NCI-H526 (cell line): Measurements from ENCODE around the gene ANXA6.

Experiments
- DNase-seq, 2 experiments: peaks; one replicate each; lab custom pipeline; 2025; lab: John Stamatoyannopoulos, UW

ANXA6 gene

GRCh38 chr5:151101746-151102145 is 55.8 kb downstream of the ANXA6 start:
- DNase-seq = no peak

DNA sequence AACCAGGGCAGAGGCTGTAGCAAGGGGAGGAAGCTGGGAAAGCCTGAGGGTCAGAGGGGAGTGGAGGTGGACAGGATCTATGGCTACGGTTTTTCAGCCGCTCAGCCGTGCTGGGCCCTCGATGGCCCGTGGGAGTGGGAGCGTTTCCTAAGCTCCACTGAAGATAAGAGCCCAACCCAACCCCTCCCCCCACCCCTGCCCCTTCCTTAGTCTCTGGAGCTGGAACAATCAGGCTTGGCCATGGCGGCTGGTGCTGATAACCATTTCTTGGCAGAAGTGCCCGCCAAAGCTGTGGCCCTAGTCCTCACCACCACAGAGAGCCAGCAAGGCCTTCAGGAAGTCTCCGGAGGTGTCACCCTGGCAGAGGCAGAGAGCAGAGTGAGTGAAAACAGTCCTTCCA is 56.4 kb downstream of the ANXA6 start:
- no peak for DNase-seq

- DNase-seq = no peak
Observed at GRCh38 chr5:151100681-151101080, 56.9 kb downstream of the ANXA6 start.

DNA sequence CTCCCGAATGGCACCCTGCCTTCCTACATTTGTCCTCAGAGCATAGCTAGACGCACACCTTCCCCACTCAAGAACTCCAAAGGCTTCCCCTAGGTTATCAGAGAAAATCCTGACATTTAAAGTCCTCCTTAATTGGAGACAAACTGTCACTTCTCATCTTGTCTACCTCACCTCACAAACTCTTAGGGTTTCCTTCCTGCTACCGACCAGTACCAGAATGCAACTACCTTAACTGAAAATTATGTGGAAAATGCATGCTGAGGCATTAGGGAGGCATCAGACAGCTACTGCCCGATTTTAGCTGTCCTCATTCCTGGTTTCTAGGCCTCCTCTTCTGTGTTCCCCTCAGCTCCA is 58.8 kb downstream of the ANXA6 start:
- DNase-seq = no peak

- DNase-seq = no peak
Observed at GRCh38 chr5:151097820-151098767, 59.5 kb downstream of the ANXA6 start.

- DNase-seq = no peak
Observed at GRCh38 chr5:151097061-151097460, 60.5 kb downstream of the ANXA6 start.

GRCh38 chr5:151096001-151096373 is 61.6 kb downstream of the ANXA6 start:
- no peak for DNase-seq

DNA sequence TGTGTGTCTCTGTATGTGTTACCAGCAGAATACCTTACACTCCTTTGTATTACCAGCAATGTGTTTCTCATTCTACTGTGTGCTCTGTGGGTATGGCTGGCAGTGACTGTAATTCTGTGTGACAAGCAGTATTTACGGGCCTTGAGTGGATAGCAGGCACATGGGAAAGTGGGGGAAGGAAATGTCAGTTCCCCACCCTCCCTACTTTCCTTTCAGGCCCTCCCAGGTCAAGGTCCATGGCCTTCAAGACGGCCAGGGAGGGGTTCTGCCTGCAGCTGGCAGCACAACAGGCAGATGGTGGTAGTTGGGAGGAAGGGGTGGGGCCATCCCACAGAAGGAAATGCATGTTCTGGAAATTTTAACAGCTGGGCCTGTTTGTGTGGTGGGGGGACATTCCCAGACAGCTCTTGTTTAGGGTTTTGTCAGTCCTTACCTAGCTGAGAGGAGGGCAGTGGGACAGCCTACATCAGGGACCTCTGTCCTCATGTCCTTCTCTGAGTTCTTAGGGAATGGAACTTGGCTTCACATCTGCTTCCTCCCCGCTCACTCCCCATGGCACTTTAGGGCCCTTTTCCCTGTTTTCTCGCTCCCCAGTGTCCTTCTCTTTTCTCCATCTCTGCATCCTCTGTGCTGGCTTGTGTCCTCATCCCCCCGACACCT is 62.1 kb downstream of the ANXA6 start:
- DNase-seq = peak in 1 of 2 experiments; percentile 25

- no peak for DNase-seq
Observed at GRCh38 chr5:151094852-151095245, 62.7 kb downstream of the ANXA6 start.

DNA sequence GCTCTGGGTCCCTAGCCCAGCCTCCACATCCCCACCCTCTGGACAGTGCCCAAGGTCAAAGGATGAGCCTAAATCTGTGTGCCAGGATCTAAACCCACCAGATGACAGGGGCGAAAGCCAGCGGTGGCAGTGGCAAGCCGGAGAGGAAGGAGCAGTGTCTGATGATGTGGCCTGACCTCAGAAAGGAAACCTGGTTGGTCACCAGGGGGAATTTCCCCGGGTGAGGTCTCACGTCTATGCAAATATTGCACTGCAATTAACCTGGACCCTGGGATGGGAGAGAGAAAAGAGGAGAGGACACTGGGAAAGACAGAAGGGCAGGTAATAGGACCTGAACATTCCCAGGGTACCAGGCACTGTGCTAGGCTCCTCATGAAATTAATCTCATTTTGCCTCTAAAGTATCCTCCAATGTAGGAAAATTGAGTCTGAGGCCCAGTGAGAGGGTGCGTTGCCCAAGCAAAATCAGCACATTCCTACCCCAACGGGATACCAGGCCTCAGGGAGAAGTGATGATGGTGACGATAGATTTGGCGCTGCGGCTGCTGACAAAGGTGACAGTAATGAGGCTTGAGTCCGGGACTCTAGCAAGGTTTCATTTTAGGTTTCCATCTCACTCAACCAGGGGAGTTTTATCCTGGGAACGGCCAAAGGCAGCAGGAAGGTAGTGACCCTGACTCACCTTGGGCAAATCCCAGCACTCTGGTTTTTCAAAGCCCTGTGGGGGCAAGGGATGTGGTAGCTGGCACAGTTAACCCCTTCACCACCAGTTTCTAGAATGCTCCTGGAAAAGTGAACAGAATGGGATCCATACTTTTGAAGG is 63.3 kb downstream of the ANXA6 start:
- peak in 1 of 2 experiments; percentile 48 for DNase-seq

- no peak for DNase-seq
Observed at GRCh38 chr5:151093476-151093889, 64.1 kb downstream of the ANXA6 start.

GRCh38 chr5:151092762-151093161 is 64.8 kb downstream of the ANXA6 start:
- DNase-seq = no peak

- DNase-seq = no peak
Observed at GRCh38 chr5:151089726-151090125, 67.9 kb downstream of the ANXA6 start.

DNA sequence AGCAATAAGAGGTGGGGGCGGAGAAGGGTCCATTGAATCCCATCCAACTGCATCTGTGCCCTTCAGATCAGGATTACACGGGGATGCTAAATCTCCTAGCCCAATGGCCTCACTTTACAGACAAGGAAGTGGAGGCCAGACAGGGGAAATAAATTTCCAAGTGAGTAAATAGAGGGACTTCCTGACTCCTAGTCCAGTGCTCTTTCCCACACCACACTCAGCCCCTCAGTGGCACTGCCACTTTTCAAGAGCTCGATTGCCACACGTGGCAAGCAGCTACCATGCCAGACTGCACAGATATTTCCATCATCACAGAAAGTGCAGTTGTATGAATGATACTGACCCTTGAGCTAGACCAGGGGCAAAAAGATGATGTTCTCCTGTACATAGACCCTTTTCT is 68.6 kb downstream of the ANXA6 start:
- no peak for DNase-seq

GRCh38 chr5:151087486-151087885 is 70.1 kb downstream of the ANXA6 start:
- DNase-seq = no peak

DNA sequence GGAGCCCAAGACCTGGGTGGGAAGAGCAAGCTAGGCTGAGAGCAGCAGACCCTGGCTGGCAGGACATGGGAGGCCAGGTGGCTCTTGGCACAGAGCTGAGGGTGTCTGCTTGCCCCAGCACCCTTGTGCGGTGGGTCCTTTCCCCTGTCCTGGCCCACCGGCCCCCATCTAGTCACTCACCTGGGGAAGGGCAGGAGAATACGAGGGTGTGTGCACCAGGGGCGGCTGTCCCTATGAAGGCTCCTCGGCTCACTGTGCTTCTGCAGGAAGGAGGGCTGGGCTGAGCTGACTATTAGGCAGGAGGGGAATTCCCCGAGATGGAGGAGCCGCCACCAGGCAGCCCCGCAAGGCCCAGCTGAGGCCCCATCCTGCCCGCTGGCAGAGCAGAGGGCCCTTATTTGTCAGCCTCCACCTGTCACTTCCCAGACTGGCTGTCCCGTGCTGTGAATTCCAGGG is 70.6 kb downstream of the ANXA6 start:
- DNase-seq = no peak

DNA sequence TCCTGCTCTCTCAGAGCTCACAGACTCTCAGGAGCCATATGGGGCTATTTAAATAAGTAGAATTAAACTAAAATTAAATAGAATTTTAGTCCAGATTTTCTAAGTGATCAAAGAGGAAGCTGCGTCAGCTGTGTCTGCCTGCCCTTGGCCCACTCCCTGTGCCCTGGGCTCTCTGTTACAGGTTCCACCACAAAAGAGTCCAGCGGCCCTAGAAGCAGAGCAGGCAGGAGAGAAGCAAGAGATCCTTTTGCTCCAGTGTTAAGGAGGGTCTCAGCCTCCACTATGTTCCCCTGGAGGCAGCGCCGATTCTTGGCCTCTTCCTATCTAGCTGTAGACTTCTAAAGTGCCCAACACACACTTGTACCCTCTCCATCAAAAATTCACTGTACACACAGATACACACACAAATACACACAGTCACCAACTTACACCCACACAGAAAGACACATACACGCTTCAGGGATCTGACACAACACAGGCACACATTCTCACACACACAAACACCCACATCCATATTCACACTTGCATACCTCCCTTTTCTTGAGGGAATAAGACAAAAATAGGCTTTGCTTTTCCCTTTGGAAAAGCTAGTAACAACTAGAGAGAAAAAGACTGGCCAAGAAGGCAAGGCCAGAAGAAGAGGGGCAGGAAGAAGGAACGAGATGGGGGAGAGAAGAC is 71.2 kb downstream of the ANXA6 start:
- DNase-seq = no peak

DNA sequence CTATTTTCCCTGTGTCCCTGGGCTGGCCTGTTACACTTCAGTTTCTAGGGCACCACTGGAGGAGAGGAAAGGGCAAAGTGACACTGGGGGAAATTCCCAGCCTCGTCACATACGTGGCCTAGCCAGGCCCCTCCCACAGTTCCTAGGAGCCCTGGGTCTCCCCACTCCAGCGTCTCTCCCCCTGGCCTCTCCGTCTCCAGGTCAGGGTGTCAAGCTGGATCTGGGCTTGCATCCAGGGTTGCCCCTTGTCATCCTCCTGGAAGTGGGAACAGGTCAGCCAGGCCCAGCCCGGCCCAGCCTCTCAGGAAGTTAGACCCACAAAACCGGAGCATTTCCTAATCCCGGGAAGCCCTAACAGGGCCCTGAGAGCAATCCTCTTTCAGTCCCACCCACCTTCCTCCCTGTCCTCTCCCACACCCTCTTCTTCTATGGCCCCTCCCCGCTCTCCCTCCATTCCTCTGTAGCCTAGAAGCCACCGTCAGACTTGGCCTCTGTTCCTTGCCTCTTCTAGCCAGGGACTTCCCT is 72.0 kb downstream of the ANXA6 start:
- DNase-seq = no peak

DNA sequence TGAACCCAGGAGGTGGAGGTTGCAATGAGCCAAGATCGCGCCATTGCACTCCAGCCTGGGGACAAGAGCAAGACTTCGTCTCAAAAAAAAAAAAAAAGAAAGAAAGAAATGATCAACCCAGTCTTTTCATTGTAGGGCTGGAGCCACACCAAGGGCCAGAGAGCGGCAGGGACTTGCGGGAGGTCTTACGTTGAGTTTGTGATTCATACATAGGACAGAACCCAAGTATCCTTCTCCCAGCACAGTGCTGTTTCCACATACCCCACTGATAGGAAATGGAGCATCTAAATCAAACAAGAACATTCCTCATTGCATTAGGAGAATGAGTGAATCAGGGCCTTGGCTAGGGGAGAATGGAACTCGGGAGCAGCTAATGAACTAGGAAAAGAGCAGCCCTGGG is 73.2 kb downstream of the ANXA6 start:
- DNase-seq = no peak

DNA sequence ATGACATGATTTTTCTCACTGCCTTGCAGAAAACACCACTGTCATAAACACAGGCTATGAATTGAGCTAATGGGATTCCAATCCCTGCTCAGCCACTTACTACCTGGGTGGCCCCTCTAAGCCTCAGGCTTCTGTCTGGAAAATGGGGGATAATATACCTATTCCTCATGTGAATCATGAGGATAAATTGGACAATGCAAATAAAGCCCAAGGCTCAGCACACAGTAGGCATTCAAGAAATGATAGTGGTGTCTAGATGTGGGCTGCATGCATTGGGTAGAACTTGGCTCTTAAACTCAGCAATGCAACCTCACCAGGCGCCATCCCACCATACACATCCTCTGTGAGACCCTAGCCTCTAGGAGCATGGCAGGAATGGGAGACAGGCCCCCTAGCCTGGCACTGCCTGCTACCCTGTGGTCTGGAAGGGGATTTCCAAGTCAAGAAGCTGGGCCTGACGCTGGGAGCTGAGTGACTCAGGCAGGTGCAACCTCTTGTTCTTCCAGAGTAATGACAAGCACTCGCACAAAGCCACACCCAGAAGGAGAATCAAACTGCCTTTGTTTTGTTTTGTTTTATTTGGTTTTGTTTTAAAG is 74.4 kb downstream of the ANXA6 start:
- no peak for DNase-seq

GRCh38 chr5:151082282-151082902 is 75.2 kb downstream of the ANXA6 start:
- peak; percentile 69 to 87 for DNase-seq
